Neural cell (in vitro differentiated cells): ENCODE data around the gene ACTN4. TPM values are rescaled to one million over a fixed set of nuclear protein-coding genes. Genes with fewer than 3 reads are reported as not detected.

Source experiments
- H2AFZ ChIP-seq: fragments of 200-600, 300-800 bp; sonication (generic), shearing (Covaris generic); 2 replicates; pipeline ENCODE4 v1.6.0; 2014; ENCODE audit warnings: low read depth, mild to moderate bottlenecking, antibody characterized with exemption, low read length, moderate library complexity
- H3F3A ChIP-seq: fragments of 200-600 bp; shearing (Covaris generic); 2 replicates; pipeline ENCODE4 v1.6.1; 2016; ENCODE audit warnings: mild to moderate bottlenecking, moderate library complexity, mixed read lengths, antibody characterized with exemption, low read length; ENCODE audit not compliant: insufficient read depth, poor library complexity, severe bottlenecking
- H3K27ac ChIP-seq: fragments of 200-600, 300-800 bp; sonication (generic), shearing (Covaris generic); 2 replicates; pipeline ENCODE4 v1.5.1; 2014; ENCODE audit warnings: mild to moderate bottlenecking, low read length, moderate library complexity
- H3K27me3 ChIP-seq: fragments of 300-800, 200-600 bp; sonication (generic), shearing (Covaris generic); 2 replicates; pipeline ENCODE4 v1.6.0; 2014; ENCODE audit warnings: mild to moderate bottlenecking, low read depth, low read length, moderate library complexity; ENCODE audit not compliant: insufficient read depth
- H3K36me3 ChIP-seq: fragments of 300-800, 200-600 bp; sonication (generic), shearing (Covaris generic); 2 replicates; pipeline ENCODE4 v1.5.1; 2014; ENCODE audit warnings: mild to moderate bottlenecking, antibody characterized with exemption, low read length, moderate library complexity; ENCODE audit not compliant: insufficient read depth
- H3K4me2 ChIP-seq: fragments of 300-800, 200-600 bp; sonication (generic), shearing (Covaris generic); 2 replicates; pipeline ENCODE4 v1.6.0; 2014; ENCODE audit warnings: mild to moderate bottlenecking, low read length
- H3K4me3 ChIP-seq: fragments of 300-800, 200-600 bp; sonication (generic), shearing (Covaris generic); 2 replicates; pipeline ENCODE4 v1.5.1; 2014; ENCODE audit warnings: mild to moderate bottlenecking, low read length, moderate library complexity
- H3K79me2 ChIP-seq: fragments of 200-600 bp; shearing (Covaris generic); replicated peaks from 2 replicates; pipeline ENCODE4 v1.6.0; 2014; ENCODE audit warnings: mild to moderate bottlenecking, low read length, moderate library complexity; ENCODE audit not compliant: insufficient read depth
- H3K9ac ChIP-seq: fragments of 300-800, 200-600 bp; sonication (generic), shearing (Covaris generic); 2 replicates; pipeline ENCODE4 v1.6.1; 2016; ENCODE audit warnings: mild to moderate bottlenecking, low read length, mixed read lengths
- H3K9me2 ChIP-seq: fragments of 200-600 bp; shearing (Covaris generic); 2 replicates; pipeline ENCODE4 v1.6.1; 2016; ENCODE audit warnings: mild to moderate bottlenecking, low read length, mixed read lengths; ENCODE audit not compliant: insufficient read depth
- H3K9me3 ChIP-seq: fragments of 200-600, 300-800 bp; sonication (generic), shearing (Covaris generic); 2 replicates; pipeline ENCODE4 v1.6.1; 2016; ENCODE audit warnings: mild to moderate bottlenecking, mixed run types, low read length, moderate library complexity, mixed read lengths
- H4K20me1 ChIP-seq: fragments of 200-600 bp; shearing (Covaris generic); 2 replicates; pipeline ENCODE4 v1.6.1; 2016; ENCODE audit warnings: mild to moderate bottlenecking, mixed run types; ENCODE audit not compliant: insufficient read depth
- EP300 ChIP-seq: fragments of 450-650 bp; conservative IDR thresholded peaks from 2 replicates; pipeline ENCODE4 v1.6.1; 2014; ENCODE audit warnings: antibody characterized with exemption, mild to moderate bottlenecking, moderate library complexity; ENCODE audit not compliant: poor library complexity, severe bottlenecking
- EZH2 ChIP-seq: fragments of 200-600, 300-800 bp; shearing (Covaris generic), sonication (generic); IDR thresholded peaks from 2 replicates; pipeline ENCODE4 v1.6.1; 2014; ENCODE audit warnings: antibody characterized with exemption, low read length, borderline replicate concordance, mild to moderate bottlenecking; ENCODE audit not compliant: insufficient read depth, poor library complexity, severe bottlenecking
- MXI1 ChIP-seq: fragments of 450-650 bp; conservative IDR thresholded peaks from 2 replicates; pipeline ENCODE4 v1.6.1; 2014; ENCODE audit warnings: antibody characterized with exemption, mild to moderate bottlenecking; ENCODE audit not compliant: poor library complexity, severe bottlenecking
- POLR2AphosphoS5 ChIP-seq: IDR thresholded peaks from 2 replicates; pipeline ENCODE4 v1.6.1; 2012
- RAD21 ChIP-seq: fragments of 450-650 bp; conservative IDR thresholded peaks from 2 replicates; pipeline ENCODE4 v1.6.1; 2014; ENCODE audit warnings: antibody characterized with exemption, mild to moderate bottlenecking, moderate library complexity
- SMC3 ChIP-seq: fragments of 450-650 bp; conservative IDR thresholded peaks from 2 replicates; pipeline ENCODE4 v1.6.1; 2014; ENCODE audit warnings: antibody characterized with exemption, mild to moderate bottlenecking, moderate library complexity; ENCODE audit not compliant: poor library complexity
- TAF1 ChIP-seq: IDR thresholded peaks from 2 replicates; pipeline ENCODE4 v1.6.1; 2012; ENCODE audit warnings: low read depth
- polyA plus RNA-seq: library from polyadenylated mRNA; depleted of rRNA; stranded (reverse); fragments of >200 nt; gene quantifications from 2 replicates; pipeline ENCODE4 v1.2.3, GENCODE V29; 2014
- TF ChIP-seq, protein P1 (sequence below): IDR thresholded peaks from 2 replicates; pipeline ENCODE4 v1.6.1; 2012; ENCODE audit warnings: borderline replicate concordance
- TF ChIP-seq, protein P2 (sequence below): fragments of 450-650 bp; IDR thresholded peaks from 2 replicates; pipeline ENCODE4 v1.5.1; 2014; ENCODE audit warnings: antibody characterized with exemption, mild to moderate bottlenecking, moderate library complexity; ENCODE audit not compliant: poor library complexity, severe bottlenecking

The ACTN4 gene
- polyA plus RNA-seq, 1 donor from 2014 or later, result 54.0 TPM

DNA sequence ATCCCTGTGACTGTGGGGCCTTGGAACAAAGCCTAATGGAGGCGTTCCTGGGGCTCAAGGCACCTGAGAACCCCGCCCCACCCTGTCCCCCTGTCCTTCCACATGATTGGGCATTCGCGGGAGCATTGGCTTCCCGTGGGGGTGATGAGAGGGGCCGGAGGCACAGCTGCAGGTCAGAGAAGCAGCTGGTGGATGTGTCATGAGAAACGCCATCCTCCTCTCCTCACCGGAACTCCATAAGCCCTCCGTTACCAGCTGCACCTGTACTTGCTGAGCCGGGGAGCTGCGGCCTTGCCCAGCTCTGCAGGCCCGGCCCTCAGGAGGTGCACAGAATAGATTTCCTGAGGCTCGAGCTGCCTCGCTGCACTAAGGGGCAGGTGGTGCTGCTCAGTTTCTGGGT lies 54.8 kb downstream of the ACTN4 start:
- Histone ChIP-seq H3K9ac (no peak overlapping the region), H3F3A (no peaks in the 10 kb centered on the region), H3K36me3 (no peaks in the 10 kb centered on the region), H3K4me3 (no peak overlapping the region), H3K9me2 (no peaks in the 10 kb centered on the region), H3K27me3 (no peaks in the 10 kb centered on the region), H3K4me2 (no peak overlapping the region), H3K27ac (no peak overlapping the region), H2AFZ (no peak overlapping the region), H3K9me3 (no peaks in the 10 kb centered on the region), H3K79me2 (no peaks in the 10 kb centered on the region), H4K20me1 (no peaks in the 10 kb centered on the region)
- TF ChIP-seq, protein P1, sequence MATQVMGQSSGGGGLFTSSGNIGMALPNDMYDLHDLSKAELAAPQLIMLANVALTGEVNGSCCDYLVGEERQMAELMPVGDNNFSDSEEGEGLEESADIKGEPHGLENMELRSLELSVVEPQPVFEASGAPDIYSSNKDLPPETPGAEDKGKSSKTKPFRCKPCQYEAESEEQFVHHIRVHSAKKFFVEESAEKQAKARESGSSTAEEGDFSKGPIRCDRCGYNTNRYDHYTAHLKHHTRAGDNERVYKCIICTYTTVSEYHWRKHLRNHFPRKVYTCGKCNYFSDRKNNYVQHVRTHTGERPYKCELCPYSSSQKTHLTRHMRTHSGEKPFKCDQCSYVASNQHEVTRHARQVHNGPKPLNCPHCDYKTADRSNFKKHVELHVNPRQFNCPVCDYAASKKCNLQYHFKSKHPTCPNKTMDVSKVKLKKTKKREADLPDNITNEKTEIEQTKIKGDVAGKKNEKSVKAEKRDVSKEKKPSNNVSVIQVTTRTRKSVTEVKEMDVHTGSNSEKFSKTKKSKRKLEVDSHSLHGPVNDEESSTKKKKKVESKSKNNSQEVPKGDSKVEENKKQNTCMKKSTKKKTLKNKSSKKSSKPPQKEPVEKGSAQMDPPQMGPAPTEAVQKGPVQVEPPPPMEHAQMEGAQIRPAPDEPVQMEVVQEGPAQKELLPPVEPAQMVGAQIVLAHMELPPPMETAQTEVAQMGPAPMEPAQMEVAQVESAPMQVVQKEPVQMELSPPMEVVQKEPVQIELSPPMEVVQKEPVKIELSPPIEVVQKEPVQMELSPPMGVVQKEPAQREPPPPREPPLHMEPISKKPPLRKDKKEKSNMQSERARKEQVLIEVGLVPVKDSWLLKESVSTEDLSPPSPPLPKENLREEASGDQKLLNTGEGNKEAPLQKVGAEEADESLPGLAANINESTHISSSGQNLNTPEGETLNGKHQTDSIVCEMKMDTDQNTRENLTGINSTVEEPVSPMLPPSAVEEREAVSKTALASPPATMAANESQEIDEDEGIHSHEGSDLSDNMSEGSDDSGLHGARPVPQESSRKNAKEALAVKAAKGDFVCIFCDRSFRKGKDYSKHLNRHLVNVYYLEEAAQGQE, result no peak
- TF ChIP-seq, protein P2, sequence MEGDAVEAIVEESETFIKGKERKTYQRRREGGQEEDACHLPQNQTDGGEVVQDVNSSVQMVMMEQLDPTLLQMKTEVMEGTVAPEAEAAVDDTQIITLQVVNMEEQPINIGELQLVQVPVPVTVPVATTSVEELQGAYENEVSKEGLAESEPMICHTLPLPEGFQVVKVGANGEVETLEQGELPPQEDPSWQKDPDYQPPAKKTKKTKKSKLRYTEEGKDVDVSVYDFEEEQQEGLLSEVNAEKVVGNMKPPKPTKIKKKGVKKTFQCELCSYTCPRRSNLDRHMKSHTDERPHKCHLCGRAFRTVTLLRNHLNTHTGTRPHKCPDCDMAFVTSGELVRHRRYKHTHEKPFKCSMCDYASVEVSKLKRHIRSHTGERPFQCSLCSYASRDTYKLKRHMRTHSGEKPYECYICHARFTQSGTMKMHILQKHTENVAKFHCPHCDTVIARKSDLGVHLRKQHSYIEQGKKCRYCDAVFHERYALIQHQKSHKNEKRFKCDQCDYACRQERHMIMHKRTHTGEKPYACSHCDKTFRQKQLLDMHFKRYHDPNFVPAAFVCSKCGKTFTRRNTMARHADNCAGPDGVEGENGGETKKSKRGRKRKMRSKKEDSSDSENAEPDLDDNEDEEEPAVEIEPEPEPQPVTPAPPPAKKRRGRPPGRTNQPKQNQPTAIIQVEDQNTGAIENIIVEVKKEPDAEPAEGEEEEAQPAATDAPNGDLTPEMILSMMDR, result no peak
- TF ChIP-seq EP300 (no peak), TAF1 (no peak), MXI1 (no peak), SMC3 (no peak), EZH2 (no peak), RAD21 (no peak), POLR2AphosphoS5 (no peak)

DNA sequence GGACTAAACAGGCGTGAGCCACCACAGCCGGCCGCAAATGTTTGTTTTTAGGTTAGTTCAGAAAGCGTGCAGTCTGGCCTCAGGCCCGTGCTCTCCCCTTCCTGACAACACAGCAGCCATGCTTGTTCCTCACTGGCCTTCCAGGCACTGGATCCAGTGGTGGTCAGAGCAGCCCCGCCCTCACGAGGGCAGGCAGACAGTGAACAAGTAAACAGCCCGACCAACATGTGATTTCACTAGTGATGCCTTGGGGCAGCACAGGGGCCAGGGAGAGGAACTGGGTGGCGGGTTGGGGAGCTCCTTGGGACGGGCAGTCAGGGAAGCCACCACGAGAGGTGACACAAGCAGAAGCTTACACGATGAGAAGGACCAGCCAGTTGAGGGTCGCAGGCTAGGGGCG lies 56.1 kb downstream of the ACTN4 start:
- Histone ChIP-seq H3K4me2 (no peak overlapping the region), H3K27ac (no peak overlapping the region), H3K9ac (no peak overlapping the region), H2AFZ (no peak overlapping the region), H3K4me3 (no peak overlapping the region), H3K36me3 (no peaks in the 10 kb centered on the region), H3F3A (no peaks in the 10 kb centered on the region), H3K9me3 (no peaks in the 10 kb centered on the region), H4K20me1 (no peaks in the 10 kb centered on the region), H3K9me2 (no peaks in the 10 kb centered on the region), H3K79me2 (no peaks in the 10 kb centered on the region), H3K27me3 (no peaks in the 10 kb centered on the region)
- TF ChIP-seq, protein P1, result no peak
- TF ChIP-seq POLR2AphosphoS5, result no peak
